ENCODE results near the gene TSSK1B. TPM values are rescaled to one million over a fixed set of nuclear protein-coding genes. Genes with fewer than 3 reads are reported as not detected.

TSSK1B gene
- total and polyA plus RNA-seq, 10 of the 15 experiments (the other 5 are each of a cell fraction or from before 2014, with no cell fraction given): not detected

GRCh38 chr5:113425909-113426308 lies 8.9 kb downstream of the TSSK1B start:
- no peaks in the 10 kb centered on the region for H4K20me1 ChIP-seq (ENCODE audit: control insufficient read depth, insufficient read depth)
- H3K9ac ChIP-seq (ENCODE audit: control insufficient read depth, insufficient read depth, low read length): no peak overlapping the region
- H3K27ac ChIP-seq (ENCODE audit: control insufficient read depth, insufficient read depth): no peak overlapping the region
- no peaks in the 10 kb centered on the region for H3K36me3 ChIP-seq (ENCODE audit: control insufficient read depth in 2 of 2, insufficient read depth in 2 of 2, low read length in 1 of 2)
- ChIA-PET RAD21 (ENCODE audit: unreplicated experiment) (no interaction called here), CTCF (no interaction called here), SMC1A (ENCODE audit: uncharacterized antibody, unreplicated experiment) (no interaction called here), POLR2A (no interaction called here)
- in situ Hi-C loops (cut with MboI): no loop called here
- H2AFZ ChIP-seq (ENCODE audit: control insufficient read depth, low read depth, low read length): no peak overlapping the region
- DNase-seq (ENCODE audit: low read depth, low spot score) (no peak), ATAC-seq (no peak), FAIRE-seq (no peak)
- intact Hi-C loops (cut with micrococcal nuclease; ENCODE audit: unreplicated experiment): no loop called here
- TF ChIP-seq HDGF (IDR thresholded peaks at IDR 0.05) (no peak), TAF1 (IDR thresholded peaks at IDR 0.05; ENCODE audit: borderline replicate concordance, low read depth, low read length) (no peak), NFIC (IDR thresholded peaks at IDR 0.05; ENCODE audit: low read depth, low read length) (no peak), IRF5 (IDR thresholded peaks at IDR 0.05; ENCODE audit: borderline replicate concordance) (no peak), HCFC1 (IDR thresholded peaks at IDR 0.05; ENCODE audit: low read length) (no peak), WRNIP1 (IDR thresholded peaks at IDR 0.05; ENCODE audit: borderline replicate concordance, low read depth, low read length) (no peak), RCOR1 (conservative IDR thresholded peaks at IDR 0.05; ENCODE audit: low read depth, low read length) (no peak), IRF4 (IDR thresholded peaks at IDR 0.05; ENCODE audit: low read depth, low read length) (no peak), TCF12 (IDR thresholded peaks at IDR 0.05; ENCODE audit: low read depth, low read length) (no peak), CEBPZ (IDR thresholded peaks at IDR 0.05; ENCODE audit: low read depth, low read length) (no peak), POLR2AphosphoS5 (IDR thresholded peaks at IDR 0.05; ENCODE audit: low read length) (no peak), ZBTB40 (IDR thresholded peaks at IDR 0.05; ENCODE audit: borderline replicate concordance) (no peak), IRF3 (IDR thresholded peaks at IDR 0.05) (no peak)
- BruUV-seq (replicated peaks): no TSS peak
- no peak overlapping the region for H3K4me3 ChIP-seq
- no peaks in the 10 kb centered on the region for H3K4me1 ChIP-seq (ENCODE audit: control insufficient read depth, insufficient read depth, low read length)
- no peaks in the 10 kb centered on the region for H3K79me2 ChIP-seq (ENCODE audit: control insufficient read depth, insufficient read depth, low read length)
- no peaks in the 10 kb centered on the region for H3K27me3 ChIP-seq (replicated peaks in 1 of 2; ENCODE audit: control insufficient read depth in 2 of 2, insufficient read depth in 2 of 2, low read length in 1 of 2)
- H3K9me3 ChIP-seq (replicated peaks; ENCODE audit: control insufficient read depth, insufficient read depth, low read length): no peaks in the 10 kb centered on the region
- H3K4me2 ChIP-seq (ENCODE audit: control insufficient read depth, insufficient read depth): no peak overlapping the region
- 71% methylated on average over 3 of the region's 3 CpGs for WGBS (ENCODE audit: insufficient coverage, insufficient replicate concordance, low lambda C conversion rate, missing lambda C conversion rate)

Measured in GM12878 (cell line).